Stimulated activated CD4-positive, alpha-beta T cell treated with anti-CD3 and anti-CD28 coated beads, Interleukin-1b, Interleukin-23, amount 100 ng/mL, for 48 hours (primary cell): ENCODE results near the gene SIPA1.

Experiments used
- DNase-seq: peaks from one replicate; pipeline ENCODE4 v3.0.0-alpha.2; 2020

The SIPA1 gene, protein sequence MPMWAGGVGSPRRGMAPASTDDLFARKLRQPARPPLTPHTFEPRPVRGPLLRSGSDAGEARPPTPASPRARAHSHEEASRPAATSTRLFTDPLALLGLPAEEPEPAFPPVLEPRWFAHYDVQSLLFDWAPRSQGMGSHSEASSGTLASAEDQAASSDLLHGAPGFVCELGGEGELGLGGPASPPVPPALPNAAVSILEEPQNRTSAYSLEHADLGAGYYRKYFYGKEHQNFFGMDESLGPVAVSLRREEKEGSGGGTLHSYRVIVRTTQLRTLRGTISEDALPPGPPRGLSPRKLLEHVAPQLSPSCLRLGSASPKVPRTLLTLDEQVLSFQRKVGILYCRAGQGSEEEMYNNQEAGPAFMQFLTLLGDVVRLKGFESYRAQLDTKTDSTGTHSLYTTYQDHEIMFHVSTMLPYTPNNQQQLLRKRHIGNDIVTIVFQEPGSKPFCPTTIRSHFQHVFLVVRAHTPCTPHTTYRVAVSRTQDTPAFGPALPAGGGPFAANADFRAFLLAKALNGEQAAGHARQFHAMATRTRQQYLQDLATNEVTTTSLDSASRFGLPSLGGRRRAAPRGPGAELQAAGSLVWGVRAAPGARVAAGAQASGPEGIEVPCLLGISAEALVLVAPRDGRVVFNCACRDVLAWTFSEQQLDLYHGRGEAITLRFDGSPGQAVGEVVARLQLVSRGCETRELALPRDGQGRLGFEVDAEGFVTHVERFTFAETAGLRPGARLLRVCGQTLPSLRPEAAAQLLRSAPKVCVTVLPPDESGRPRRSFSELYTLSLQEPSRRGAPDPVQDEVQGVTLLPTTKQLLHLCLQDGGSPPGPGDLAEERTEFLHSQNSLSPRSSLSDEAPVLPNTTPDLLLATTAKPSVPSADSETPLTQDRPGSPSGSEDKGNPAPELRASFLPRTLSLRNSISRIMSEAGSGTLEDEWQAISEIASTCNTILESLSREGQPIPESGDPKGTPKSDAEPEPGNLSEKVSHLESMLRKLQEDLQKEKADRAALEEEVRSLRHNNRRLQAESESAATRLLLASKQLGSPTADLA

DNA sequence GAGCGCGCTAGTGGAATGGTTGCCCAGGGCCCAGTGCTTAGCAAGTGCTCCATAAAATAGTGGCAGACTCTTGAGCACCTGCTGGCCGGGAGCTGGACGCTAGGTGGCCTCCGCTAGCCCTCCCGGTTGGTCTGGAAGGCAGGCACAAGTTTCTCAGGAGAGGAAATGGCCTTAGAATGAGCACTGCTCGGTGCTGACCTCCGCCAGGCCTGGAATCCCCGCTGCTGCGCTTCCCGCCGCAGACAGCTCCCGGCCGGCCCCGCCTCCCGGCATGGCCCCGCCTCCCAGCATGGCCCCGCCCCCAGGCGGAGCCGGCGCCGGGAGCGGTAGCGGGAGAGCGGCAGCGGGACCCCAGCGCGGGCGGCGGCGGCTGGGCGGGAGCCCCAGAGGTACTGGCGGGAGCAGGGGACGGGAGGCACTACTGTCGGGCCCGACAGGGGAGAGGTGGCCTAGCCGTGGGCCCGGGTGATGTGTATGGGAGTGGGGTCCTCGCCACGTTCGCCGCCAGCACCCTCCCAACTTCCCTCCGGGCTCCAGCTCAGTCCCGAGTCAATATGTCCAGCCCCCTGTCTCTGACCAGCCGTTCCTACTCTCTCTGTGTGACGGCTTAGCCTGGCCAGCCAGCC, at the start of gene SIPA1:
Gene SIPA1 (plus strand): TSS at position 308 of the 626 bp plus-strand sequence. CDS start 2,821 bp downstream, outside the sequence.
- peak; percentile 66 for DNase-seq

DNA sequence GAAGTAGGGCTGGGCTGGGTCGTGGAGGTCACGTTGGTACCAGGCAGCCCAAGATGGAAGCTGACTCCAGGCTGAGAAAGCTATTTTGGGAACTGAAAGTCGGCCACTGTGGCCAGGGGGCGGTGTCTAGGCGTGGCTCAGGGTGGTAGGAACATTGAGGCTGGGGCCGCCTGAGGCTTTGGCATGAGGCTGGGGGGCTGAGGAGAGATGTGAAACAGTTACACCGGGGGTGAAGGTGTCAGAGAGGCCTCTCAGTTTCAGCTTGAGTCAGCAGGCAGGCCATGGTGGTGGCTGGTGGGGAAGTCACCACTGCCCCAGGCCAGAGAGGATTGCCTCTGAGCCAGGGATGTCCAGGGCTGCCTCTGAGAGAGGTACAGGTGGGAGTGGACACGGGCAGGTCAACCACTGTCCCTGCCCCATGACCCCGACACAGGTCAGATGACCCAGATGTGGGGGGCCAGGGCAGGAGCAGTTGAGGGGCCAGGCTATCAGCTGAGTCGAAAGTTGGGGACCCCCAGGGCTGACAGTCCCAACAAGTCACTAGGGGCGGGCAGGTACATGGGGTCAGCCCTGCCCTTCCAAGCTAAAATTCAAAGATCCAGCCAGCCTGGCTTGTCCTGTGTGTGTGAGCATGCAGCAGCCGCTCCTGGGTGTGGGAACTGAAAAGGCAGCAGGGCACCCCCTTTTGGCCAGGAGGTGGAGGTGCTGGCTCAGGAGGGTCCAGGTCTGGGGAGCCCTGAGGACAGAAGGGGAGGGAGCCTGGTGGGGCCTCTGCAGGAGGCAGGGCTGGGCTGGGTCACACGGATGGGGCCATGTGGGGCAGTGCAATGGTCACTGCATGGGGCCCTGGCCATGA, 49.5 kb upstream of the SIPA1 start:
- peak; percentile 83 for DNase-seq

DNA sequence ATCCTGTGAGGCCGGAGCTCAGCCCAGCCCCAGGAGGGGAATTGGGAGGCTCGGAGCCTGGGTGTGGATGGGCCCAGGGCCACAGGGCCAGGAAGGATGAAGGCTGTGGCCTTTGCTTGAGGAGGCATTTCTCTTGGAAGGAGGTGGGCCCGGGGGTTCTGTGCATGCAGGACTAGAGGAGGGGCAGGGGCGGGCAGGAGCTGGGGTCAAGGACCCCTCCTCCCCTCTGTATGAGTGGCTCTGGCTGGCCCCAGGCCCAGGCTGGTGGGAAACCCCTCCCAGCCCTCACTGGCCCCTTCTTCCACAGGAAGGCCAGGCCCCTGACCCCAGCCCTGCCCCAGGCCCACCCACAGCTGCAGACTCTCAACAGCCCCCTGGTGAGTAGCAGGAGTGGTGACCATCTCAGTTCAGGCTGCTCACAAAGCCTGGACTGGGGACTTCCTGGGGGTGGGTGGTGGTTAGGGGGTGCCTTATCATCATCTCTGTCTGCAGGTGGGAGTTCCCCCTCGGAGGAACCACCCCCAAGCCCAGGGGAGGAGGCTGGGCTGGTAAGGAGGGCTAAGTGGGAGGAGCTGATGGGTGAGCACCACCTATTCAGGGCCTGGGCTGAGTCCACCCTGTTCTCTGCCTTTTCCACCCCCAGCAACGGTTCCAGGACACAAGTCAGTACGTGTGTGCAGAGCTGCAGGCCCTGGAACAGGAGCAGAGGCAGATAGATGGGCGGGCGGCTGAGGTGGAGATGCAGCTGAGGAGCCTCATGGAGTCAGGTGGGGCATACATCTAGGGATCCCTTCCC, 48.3 kb upstream of the SIPA1 start:
- no peak for DNase-seq

DNA sequence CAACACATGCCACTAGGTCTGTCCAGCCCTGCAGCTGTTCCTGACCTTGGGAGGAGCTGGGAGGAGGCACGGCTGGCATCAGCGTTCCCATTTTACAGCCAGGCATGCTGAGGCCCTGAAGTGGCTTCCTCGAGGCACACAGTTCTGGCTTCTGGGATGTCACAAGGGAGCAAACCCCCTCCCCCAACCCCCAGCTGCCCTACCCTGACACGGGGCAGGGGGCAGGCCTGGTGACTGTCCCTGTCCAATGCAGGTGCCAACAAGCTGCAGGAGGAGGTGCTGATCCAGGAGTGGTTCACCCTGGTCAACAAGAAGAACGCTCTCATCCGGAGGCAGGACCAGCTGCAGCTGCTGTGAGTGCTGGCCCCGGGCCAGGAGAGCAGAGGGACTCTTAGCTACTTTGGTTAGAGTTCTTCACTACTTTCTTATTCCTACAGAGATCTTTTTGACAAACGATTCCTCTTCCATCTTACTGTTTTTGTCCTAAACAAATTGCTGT, 47.6 kb upstream of the SIPA1 start:
- no peak for DNase-seq

DNA sequence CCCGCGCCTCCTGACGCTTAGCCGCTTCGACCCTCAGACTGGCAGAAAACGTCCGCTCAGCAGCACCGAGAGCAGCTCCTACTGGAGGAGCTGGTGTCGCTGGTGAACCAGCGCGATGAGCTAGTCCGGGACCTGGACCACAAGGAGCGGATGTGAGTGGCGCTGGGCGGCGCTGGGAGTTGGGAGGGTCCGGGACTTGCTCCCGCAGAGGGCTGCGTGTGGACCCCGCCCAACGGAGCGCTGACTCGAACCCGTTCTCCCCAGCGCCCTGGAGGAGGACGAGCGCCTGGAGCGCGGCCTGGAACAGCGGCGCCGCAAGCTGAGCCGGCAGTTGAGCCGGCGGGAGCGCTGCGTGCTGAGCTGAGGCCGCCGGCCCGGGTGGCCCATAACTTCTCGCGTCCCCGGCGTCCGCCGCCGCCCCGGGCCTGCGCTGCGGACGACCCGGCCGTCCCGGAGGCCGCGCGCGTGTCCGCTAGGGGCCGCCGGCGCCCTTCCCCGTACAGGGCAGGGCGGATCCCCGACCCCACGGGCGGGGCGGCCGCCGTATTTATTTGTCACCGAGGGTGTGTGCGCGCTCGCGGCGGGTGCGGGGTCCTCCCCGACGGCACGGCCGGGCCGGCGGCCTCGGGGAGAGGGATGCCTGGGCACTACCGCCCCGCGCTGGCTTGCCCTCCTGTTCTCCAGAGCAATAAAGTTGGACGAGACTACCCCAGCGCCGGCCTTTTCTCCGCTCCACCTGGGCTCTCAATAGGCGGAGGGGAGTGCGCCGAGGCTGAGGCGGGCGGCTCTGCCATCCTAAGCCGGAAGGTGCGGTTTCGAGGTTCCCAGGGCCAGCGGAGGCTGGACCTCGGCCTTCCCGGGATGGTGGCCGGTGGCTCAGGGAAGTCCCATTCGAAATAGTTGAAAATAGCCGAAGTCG, 45.7 kb upstream of the SIPA1 start:
- no peak for DNase-seq

DNA sequence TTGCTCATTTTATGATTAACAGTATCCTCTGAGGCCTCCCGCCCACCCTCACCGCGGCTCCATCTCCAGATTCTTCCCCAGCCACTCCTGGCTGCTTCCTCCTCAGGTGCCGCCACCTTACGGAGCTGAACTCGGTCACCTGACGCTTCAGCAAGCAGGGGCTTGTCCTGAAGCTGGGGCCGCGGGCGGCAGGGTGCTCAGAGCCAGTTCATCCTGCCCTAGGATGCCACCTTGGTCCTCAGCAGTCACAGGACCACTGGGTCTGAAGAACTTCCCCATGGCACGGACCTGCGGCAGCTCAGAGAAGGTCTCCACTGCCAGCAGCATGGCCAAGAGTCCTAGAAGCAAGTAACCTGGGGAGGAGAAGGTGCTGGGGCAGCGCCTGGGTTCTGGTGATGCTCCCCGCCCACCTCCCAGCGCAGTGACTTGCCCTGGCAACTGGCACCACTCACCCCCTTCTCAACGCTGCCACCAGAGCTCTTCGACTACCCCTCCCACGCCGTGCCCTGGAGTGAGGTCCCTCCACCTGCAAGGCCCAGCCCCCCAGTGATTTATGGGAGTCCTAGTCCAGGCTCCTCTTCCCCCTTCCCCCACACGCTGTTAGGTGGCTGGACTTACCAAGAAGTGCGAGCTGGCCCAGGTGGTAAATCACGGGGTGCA, 44.9 kb upstream of the SIPA1 start:
- DNase-seq, result no peak

DNA sequence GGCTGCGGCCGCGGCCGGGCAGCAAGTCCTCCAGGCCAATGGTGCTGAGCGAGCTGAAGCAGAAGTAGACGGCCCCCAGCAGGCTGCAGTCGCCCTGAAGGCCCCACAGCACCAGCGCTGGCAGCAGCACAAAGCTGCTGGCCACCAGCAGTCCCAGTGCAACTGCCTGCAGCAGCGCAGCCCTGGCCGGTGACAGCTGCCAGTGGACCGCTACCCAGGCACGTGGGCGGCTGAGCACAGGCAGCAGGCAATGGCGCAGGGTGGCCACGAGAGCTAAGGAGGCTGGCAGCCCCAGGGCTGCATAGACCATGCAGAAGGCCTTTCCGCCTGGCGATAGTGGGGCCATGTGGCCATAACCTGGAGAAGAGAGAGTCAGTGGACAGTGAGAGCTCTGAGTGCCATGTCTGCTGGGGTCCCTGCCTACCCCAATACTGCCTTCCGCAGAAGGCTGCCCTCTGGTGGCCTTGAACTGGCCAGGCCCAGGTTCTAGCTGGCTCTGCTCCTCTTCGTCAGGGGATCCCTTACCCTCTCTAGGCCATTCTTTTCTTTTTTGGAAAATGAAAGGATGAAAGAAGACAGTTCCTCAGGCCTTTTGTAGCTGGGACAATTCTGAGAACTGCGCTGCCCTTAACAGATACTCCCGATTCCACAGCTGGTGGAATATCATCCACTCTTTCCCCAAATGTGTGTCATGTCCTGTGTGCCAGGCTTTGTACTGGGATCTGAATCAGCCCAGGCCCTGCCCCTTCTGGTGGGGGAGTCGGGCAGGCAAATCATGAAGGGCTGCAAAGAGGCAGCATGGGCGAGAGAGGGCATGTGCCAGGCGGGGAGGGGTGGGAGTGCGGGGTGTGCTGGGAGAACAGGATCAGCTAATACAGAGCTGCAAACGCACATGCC, 44.1 kb upstream of the SIPA1 start:
- DNase-seq, result no peak

DNA sequence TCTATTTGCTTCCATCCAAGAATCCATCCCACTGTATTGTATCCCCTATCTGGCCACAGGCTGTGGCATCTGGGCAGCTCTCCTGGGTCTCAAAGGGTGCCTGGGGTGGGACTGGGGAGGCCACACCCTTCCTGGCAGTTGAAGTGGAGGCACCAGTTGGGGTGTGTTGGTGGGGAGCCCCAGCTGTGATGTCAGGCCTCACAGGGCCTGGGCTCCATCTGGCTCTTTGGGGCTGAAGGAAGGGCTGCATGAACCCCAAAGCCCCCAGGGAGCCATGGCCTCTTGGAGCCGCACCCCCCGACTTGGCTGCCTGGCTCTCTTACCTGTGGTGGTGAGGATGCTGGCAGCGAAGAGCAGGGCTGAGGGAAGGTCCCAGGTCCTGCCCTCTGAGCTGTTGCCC, 42.8 kb upstream of the SIPA1 start:
- DNase-seq, result no peak

DNA sequence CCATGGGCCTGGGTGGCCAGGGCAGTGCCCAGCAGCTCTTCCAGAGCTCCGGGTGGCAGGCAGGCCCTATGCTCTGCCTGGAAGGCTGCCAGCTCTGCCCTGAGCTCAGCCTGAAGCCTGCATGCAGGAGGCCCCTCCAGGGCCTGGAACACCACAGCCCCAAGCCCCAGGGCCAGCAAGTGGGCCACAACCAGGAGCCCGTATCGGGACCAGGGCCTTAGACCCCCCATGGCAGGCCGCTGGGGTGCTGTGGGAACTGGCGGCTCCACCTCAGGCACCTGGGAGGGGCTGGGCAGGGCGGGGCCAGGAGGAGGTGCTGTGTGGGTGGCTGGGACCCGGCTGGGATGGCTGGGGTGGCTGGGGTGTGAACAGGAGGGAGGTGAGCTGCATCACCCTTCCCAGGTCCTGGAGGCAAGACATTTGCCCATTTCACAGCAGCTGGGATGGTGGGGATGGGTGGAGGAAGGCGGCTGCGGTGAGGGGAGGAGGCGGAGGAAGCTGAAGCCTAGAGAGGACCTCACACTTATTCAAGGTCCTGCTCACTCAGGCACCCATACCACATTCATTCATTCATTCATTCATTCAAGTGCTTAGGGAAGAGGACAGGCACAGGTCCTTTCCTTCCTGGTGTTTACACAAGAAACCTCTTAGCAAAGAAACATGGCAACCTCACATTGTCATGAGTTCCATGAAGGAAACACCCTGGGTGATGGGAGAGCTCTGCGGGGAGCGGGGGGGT, 42.2 kb upstream of the SIPA1 start, which contains the start of gene KCNK7:
Gene KCNK7 (minus strand): TSS at position 258 of the 739 bp plus-strand sequence. CDS start 28 bp downstream, at position 230.
- DNase-seq, result no peak

DNA sequence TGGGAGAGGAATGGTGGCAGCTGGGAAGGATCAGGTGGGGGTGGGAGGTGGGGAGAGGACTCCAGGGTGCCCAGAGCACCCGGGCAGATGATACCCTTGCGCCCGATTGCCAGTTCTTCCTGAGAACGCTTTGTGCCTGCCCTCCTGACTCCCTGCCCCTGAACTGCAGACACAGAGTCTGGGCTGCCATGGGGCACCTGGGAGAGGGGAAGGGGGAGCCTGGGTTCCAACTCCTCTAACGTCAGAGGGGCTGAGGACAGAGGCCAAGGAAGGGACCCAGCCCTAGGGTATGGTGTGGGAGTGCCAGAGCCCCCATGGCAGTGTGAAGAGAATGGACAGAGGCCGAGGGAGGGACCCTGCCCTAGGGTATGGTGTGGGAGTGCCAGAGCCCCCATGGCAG, 41.4 kb upstream of the SIPA1 start:
- no peak for DNase-seq

DNA sequence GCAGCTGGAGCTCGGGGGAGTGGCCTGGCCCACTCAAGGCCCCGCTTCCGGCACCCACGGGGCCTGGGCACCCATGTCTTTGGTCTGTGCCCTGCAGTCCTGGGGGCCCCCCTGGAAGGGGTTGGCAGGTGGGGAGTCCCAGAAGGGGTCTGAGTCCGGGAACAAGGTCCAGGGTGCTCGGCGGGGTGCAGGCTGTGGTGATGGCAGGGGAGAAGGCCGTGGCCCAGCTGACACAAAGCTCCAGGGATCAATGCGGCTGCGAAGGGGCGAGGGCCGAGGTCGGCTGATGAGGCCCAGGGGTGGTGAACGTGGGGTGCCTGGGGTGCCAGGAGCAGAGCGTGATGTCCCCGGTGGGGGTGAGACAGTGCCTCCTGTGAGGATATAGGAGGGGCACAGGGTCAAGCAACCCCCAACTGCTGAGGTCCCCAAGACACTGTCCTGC, 39.6 kb upstream of the SIPA1 start:
- DNase-seq, result no peak

DNA sequence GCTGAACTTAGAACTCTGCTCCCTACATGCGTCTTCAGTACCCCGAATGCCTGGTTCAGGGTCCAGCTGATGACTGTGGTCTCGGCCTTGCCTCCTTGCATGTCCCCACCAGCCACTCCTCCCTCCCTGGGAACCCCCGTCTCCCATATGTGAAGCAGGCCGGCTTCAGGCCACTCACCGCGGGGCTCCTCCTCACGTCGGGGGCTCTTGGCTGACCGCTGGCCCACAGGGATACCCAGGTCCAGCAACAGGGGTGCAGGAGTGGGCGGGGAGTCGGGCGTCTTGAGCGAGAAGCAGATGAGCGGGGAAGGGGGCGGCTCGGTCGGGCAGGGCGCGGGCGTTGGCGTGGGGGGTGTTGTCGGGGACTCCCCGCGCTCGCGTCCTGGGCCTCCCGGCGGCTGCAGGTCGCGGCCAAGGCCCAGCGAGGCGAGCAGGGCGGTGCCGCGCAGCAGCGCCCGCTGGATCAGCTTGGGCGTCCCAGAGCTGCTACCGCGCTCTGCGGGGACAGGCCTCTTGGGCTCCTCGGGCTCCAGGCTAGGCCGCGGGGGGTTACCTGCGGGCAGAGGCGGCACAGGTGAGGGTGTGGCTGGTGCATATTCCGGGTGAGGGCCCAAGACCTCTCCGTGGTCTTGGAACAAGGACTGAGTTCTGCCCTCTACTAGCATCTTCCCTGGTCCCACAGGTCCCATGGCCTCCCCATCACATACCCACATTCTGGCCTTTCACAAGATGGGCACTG, 38.5 kb upstream of the SIPA1 start:
- DNase-seq, result no peak

DNA sequence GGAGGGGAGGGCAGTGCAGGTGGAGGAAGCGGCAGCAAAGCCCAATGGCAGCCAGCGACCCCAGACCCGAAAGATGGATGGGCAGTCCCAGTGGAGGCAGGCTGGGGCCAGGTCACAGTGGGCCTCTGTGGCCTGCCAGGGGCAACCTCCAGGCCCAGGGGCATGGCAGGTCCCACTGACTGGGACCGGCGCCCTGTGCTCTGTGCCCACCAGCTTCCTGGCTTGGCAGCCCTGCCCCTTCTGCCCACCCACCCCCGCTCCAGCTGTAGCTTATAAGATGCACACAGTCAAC, 38.0 kb upstream of the SIPA1 start:
- DNase-seq, result no peak

DNA sequence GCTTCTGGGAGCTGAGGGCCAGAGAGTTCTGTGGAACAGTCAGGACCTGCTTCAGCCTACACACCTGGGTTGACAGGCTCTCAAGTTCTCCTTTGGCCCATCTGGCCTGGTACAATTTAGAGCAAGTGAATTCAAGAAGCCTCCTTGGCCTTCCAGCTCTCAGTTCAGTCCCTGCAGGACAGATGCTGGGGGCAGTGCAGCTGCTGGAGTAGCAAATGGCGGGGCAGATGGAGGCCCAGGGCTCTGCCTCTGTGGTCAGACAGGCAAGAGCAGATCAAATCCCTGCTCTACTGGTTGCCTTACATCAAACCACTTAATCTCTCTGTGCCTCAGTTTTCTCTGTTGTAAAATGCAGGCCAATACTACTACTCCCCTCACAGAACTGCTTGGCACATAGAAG, 33.6 kb upstream of the SIPA1 start:
- no peak for DNase-seq

DNA sequence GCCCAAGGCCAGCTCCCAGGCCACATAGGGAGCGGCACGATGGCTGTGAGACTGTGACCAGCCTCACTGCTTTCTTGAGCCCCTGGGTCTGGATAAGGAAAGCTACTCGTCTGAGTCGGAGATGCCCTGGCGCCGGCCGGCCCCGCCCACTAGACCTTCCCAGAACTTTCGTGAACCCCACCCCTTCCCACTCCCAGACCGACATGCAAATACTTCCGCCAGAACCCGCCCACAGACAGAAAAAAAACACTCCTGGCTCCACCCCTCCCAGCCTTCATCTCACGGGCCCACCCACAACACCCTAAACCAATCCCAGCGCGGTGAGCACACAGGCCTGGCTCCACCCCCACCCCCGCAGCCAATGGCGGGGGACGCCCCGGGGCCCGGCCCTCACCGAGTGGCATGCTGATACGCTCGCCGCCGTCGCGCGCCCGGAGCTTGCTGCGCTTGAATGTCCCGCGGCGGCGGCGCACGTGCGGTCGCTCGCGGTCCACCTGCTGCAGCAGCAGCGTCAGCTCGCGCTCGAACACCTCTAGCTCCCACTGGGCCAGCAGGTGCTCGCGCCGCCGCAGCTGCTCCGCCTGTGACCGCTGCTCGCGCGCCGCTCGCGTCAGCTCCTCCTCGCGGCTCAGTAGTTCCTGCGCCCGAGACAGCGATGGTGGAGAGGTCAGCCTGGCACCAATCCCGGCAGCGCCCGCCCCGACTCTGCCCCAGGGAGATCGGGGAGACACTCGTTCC, 30.9 kb upstream of the SIPA1 start:
- DNase-seq, result no peak
